Measurements from ENCODE around the gene CAVIN3.
"Not testable (repeated sequence)": the region's sequence is repeated elsewhere in the genome, so short reads cannot be mapped to it uniquely, and the experiment has no call there.

CAVIN3 gene

GRCh38 chr11:6323291-6323905 lies 3.1 kb upstream of the CAVIN3 start:
- no peak for DNase-seq

GRCh38 chr11:6321961-6322362 lies 1.7 kb upstream of the CAVIN3 start:
- no peak for DNase-seq

GRCh38 chr11:6321356-6321755 lies 1.1 kb upstream of the CAVIN3 start:
- DNase-seq: no peak

- no peak for DNase-seq
Measured at GRCh38 chr11:6319704-6320410, 444 bp downstream of the CAVIN3 start.

- DNase-seq: no peak
Measured at GRCh38 chr11:6319001-6319703, 1.1 kb downstream of the CAVIN3 start.

GRCh38 chr11:6318204-6318603 lies 2.1 kb downstream of the CAVIN3 start:
- no peak for DNase-seq

- no peak for DNase-seq
Measured at GRCh38 chr11:6315811-6316425, 4.4 kb downstream of the CAVIN3 start.

GRCh38 chr11:6312106-6312505 lies 8.2 kb downstream of the CAVIN3 start:
- no peak for DNase-seq

GRCh38 chr11:6307876-6308275 lies 12.4 kb downstream of the CAVIN3 start:
- no peak for DNase-seq

GRCh38 chr11:6305297-6305696 lies 15.0 kb downstream of the CAVIN3 start:
- DNase-seq: no peak

GRCh38 chr11:6303661-6304060 lies 16.6 kb downstream of the CAVIN3 start:
- no peak for DNase-seq

- DNase-seq: no peak
Measured at GRCh38 chr11:6301096-6301495, 19.2 kb downstream of the CAVIN3 start.

GRCh38 chr11:6300325-6300724 lies 20.0 kb downstream of the CAVIN3 start:
- DNase-seq: no peak

- no peak for DNase-seq
Measured at GRCh38 chr11:6298605-6299004, 21.7 kb downstream of the CAVIN3 start.

- no peak for DNase-seq
Measured at GRCh38 chr11:6297831-6298230, 22.5 kb downstream of the CAVIN3 start.

- DNase-seq: no peak
Measured at GRCh38 chr11:6285019-6285418, 35.3 kb downstream of the CAVIN3 start.

GRCh38 chr11:6284250-6284649 lies 36.1 kb downstream of the CAVIN3 start:
- no peak for DNase-seq

GRCh38 chr11:6283453-6284023 lies 36.8 kb downstream of the CAVIN3 start:
- no peak for DNase-seq

GRCh38 chr11:6280809-6281208 lies 39.5 kb downstream of the CAVIN3 start:
- not testable (repeated sequence) for DNase-seq

- no peak for DNase-seq
Measured at GRCh38 chr11:6273188-6273587, 47.1 kb downstream of the CAVIN3 start.

- no peak for DNase-seq
Measured at GRCh38 chr11:6271598-6271997, 48.7 kb downstream of the CAVIN3 start.

- no peak for DNase-seq
Measured at GRCh38 chr11:6270584-6271246, 49.6 kb downstream of the CAVIN3 start.

GRCh38 chr11:6269994-6270393 lies 50.3 kb downstream of the CAVIN3 start:
- no peak for DNase-seq
